Measurements from ENCODE around the gene ASIC2. TPM values are rescaled to one million over a fixed set of nuclear protein-coding genes. Genes with fewer than 3 reads are reported as not detected.

ASIC2 gene
- total RNA-seq, 1 experiment from 2014 or later, result not detected

DNA sequence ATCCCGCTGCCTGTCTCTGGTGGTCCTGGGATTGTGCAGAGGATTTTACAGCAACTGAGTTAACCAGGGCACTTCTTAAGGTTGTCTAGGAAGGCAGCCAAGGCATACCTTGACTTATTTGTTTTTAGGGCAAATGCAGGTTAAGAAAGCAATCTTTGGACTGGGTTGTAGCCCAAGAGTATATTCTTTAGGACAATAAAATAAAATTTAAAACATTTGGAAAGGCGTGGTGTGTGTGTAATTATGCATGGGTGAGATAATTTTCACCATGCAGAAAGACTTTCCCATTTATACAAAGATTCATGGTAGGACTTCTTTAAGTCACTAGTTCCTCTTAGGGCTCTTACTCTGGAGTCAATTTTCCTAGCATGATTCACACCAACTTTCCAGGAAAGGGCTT lies 208.3 kb downstream of the ASIC2 start:
- Histone ChIP-seq H3K4me1 (ENCODE audit: low read length) (no peaks in the 10 kb centered on the region), H2AFZ (ENCODE audit: low read length) (no peak overlapping the region), H3K9ac (ENCODE audit: low read length) (no peak overlapping the region), H3K27me3 (ENCODE audit: low read length) (no peaks in the 10 kb centered on the region), H4K20me1 (ENCODE audit: insufficient read depth, low read depth, low read length) (no peaks in the 10 kb centered on the region), H3K4me2 (ENCODE audit: low read depth, low read length, poor library complexity, severe bottlenecking) (no peak overlapping the region), H3K4me3 (ENCODE audit: low read length) (no peak overlapping the region), H3K9me3 (ENCODE audit: low read length) (no peaks in the 10 kb centered on the region), H3K79me2 (ENCODE audit: low read length) (no peaks in the 10 kb centered on the region), H3K36me3 (ENCODE audit: insufficient read depth, low read length) (no peaks in the 10 kb centered on the region), H3K27ac (ENCODE audit: low read length) (no peak overlapping the region), H3K9me2 (replicated peaks; ENCODE audit: insufficient read depth, low read length) (no peaks in the 10 kb centered on the region)
- DNase-seq, result no peak

DNA sequence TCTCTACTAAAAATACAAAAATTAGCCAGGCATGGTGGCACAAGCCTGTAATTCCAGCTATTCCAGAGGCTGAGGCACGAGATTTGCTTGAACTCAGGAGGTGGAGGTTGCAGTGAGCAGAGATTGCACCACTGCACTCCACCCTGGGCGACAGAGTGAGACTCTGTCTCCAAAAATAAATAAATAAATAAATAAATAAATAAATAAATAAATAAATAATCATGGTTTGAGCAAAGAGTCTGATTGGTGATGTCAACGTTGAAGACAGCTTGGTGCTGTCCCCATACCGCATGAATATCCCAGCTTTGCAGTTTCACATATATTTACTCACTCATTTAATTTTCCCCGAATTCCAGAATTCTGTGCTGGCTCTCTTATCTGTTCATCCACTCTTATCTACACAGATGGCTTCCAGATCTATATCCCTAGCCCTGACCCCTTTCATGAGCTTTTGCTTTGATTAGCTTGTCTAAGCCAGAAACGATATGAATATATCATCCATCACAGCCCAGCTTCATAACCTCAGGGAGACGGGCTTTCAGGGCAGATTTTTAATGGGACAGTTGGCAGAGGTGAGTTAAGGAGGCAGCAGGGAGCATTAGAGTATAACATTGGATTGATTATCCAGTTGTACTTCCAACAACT lies 210.4 kb downstream of the ASIC2 start:
- Histone ChIP-seq H2AFZ (ENCODE audit: low read length) (no peak overlapping the region), H3K4me3 (ENCODE audit: low read length) (no peak overlapping the region), H3K4me2 (ENCODE audit: low read depth, low read length, poor library complexity, severe bottlenecking) (no peak overlapping the region), H3K27ac (ENCODE audit: low read length) (no peak overlapping the region), H3K4me1 (ENCODE audit: low read length) (no peaks in the 10 kb centered on the region), H3K9ac (ENCODE audit: low read length) (no peak overlapping the region), H4K20me1 (ENCODE audit: insufficient read depth, low read depth, low read length) (no peaks in the 10 kb centered on the region), H3K27me3 (ENCODE audit: low read length) (no peaks in the 10 kb centered on the region), H3K79me2 (ENCODE audit: low read length) (no peaks in the 10 kb centered on the region), H3K9me2 (replicated peaks; ENCODE audit: insufficient read depth, low read length) (no peaks in the 10 kb centered on the region), H3K36me3 (ENCODE audit: insufficient read depth, low read length) (no peaks in the 10 kb centered on the region), H3K9me3 (ENCODE audit: low read length) (no peaks in the 10 kb centered on the region)
- no peak for DNase-seq

DNA sequence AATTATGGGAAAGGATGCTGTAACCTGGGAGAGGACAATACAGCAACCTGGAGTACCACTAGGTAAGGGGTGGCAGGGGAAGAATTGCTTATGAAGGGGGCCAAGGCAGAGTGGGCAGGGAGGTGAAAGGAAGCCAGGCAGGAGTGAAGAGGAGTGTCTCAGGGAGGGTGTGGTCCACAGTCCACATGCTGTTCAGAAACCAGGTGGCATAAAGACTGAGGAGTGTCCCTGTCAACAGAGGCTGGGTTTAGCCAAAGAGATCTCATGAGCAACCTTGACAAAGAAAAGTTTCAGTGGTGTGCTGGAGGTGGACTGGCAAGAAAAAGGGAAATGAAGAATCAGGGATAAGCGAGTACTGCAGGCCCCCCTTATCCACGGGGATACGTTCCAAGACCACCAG lies 213.0 kb downstream of the ASIC2 start:
- H3K4me1 ChIP-seq (ENCODE audit: low read length), result no peaks in the 10 kb centered on the region
- no peak for DNase-seq
- no peaks in the 10 kb centered on the region for H3K27me3 ChIP-seq (ENCODE audit: low read length)
- H4K20me1 ChIP-seq (ENCODE audit: insufficient read depth, low read depth, low read length), result no peaks in the 10 kb centered on the region
- no peak overlapping the region for H3K9ac ChIP-seq (ENCODE audit: low read length)
- no peak overlapping the region for H3K4me3 ChIP-seq (ENCODE audit: low read length)
- no peaks in the 10 kb centered on the region for H3K36me3 ChIP-seq (ENCODE audit: insufficient read depth, low read length)
- no peaks in the 10 kb centered on the region for H3K9me3 ChIP-seq (ENCODE audit: low read length)
- H3K79me2 ChIP-seq (ENCODE audit: low read length), result no peaks in the 10 kb centered on the region
- H3K27ac ChIP-seq (ENCODE audit: low read length), result no peak overlapping the region
- H3K9me2 ChIP-seq (replicated peaks; ENCODE audit: insufficient read depth, low read length), result no peaks in the 10 kb centered on the region
- H2AFZ ChIP-seq (ENCODE audit: low read length), result no peak overlapping the region
- H3K4me2 ChIP-seq (ENCODE audit: low read depth, low read length, poor library complexity, severe bottlenecking), result no peak overlapping the region

DNA sequence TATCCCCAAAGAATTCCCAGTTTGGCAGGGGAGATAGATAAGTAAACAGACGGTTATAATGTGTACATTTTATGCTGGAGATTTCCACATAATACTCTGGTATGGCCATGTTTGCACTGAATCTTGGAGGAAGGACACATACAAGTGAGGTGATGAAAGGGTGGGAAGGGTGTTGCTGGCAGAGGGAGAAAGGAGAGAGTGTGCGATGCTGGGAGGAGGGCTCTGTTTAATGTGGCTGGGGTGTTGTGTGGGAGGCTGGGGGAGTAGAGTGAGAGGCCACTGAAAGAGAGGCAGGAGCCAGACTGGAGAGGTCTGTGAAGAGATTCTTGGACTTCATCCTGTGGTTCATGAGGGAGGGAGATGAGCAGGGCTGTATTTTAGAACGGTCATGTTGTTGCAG lies 213.9 kb downstream of the ASIC2 start:
- H3K9me2 ChIP-seq (replicated peaks; ENCODE audit: insufficient read depth, low read length), result no peaks in the 10 kb centered on the region
- no peak for DNase-seq
- H3K4me1 ChIP-seq (ENCODE audit: low read length), result no peaks in the 10 kb centered on the region
- no peaks in the 10 kb centered on the region for H3K27me3 ChIP-seq (ENCODE audit: low read length)
- no peak overlapping the region for H2AFZ ChIP-seq (ENCODE audit: low read length)
- no peaks in the 10 kb centered on the region for H3K79me2 ChIP-seq (ENCODE audit: low read length)
- no peaks in the 10 kb centered on the region for H3K36me3 ChIP-seq (ENCODE audit: insufficient read depth, low read length)
- no peak overlapping the region for H3K27ac ChIP-seq (ENCODE audit: low read length)
- no peaks in the 10 kb centered on the region for H3K9me3 ChIP-seq (ENCODE audit: low read length)
- no peak overlapping the region for H3K4me3 ChIP-seq (ENCODE audit: low read length)
- H4K20me1 ChIP-seq (ENCODE audit: insufficient read depth, low read depth, low read length), result no peaks in the 10 kb centered on the region
- no peak overlapping the region for H3K4me2 ChIP-seq (ENCODE audit: low read depth, low read length, poor library complexity, severe bottlenecking)
- H3K9ac ChIP-seq (ENCODE audit: low read length), result no peak overlapping the region

DNA sequence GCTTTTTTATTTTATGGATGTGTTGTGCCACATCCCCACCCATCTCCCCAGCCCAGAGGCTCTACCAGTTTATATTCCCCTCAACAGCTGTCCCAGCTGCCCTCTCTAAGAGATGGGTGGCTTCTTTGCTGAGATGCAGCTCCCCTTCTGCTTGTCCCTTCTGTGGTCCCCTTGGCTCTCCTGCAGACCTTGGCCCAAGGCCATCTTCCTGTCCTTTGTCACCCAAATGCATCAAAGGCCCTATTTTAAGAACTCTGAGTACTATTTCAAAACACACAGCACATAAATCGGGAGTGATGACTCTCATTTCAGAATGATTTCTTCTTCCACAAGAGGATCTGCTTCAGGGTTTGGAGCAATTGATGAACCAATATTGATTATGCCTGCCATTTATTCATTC lies 216.1 kb downstream of the ASIC2 start:
- no peaks in the 10 kb centered on the region for H3K36me3 ChIP-seq (ENCODE audit: insufficient read depth, low read length)
- H3K4me3 ChIP-seq (ENCODE audit: low read length), result no peak overlapping the region
- no peaks in the 10 kb centered on the region for H3K79me2 ChIP-seq (ENCODE audit: low read length)
- DNase-seq, result no peak
- no peaks in the 10 kb centered on the region for H3K9me2 ChIP-seq (replicated peaks; ENCODE audit: insufficient read depth, low read length)
- no peak overlapping the region for H3K27ac ChIP-seq (ENCODE audit: low read length)
- H3K4me2 ChIP-seq (ENCODE audit: low read depth, low read length, poor library complexity, severe bottlenecking), result no peak overlapping the region
- H4K20me1 ChIP-seq (ENCODE audit: insufficient read depth, low read depth, low read length), result no peaks in the 10 kb centered on the region
- H3K4me1 ChIP-seq (ENCODE audit: low read length), result no peaks in the 10 kb centered on the region
- no peaks in the 10 kb centered on the region for H3K27me3 ChIP-seq (ENCODE audit: low read length)
- no peaks in the 10 kb centered on the region for H3K9me3 ChIP-seq (ENCODE audit: low read length)
- H2AFZ ChIP-seq (ENCODE audit: low read length), result no peak overlapping the region
- no peak overlapping the region for H3K9ac ChIP-seq (ENCODE audit: low read length)

DNA sequence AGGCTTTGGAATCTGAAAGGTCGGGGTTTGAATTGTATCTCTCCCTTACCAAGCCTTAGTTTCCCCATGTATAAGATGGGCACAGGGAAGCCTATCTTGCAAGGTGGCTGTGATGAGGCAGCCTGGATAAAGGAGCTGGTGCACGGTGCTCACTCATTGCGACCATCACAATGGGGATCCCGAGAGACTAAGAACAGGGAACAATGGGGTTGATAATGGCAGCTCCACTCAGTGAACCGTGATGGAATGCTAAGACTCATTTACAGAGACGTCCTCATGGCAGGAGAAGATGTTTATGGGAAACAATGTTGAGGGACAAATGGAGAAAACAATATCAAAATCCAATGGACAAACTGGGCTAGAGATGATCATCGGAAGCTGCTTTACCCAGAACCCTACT lies 219.7 kb downstream of the ASIC2 start:
- Histone ChIP-seq H3K4me1 (ENCODE audit: low read length) (no peaks in the 10 kb centered on the region), H3K27me3 (ENCODE audit: low read length) (no peaks in the 10 kb centered on the region), H3K9me3 (ENCODE audit: low read length) (no peaks in the 10 kb centered on the region), H2AFZ (ENCODE audit: low read length) (no peak overlapping the region), H3K4me3 (ENCODE audit: low read length) (no peak overlapping the region), H3K9ac (ENCODE audit: low read length) (no peak overlapping the region), H3K9me2 (replicated peaks; ENCODE audit: insufficient read depth, low read length) (no peaks in the 10 kb centered on the region), H3K4me2 (ENCODE audit: low read depth, low read length, poor library complexity, severe bottlenecking) (no peak overlapping the region), H3K36me3 (ENCODE audit: insufficient read depth, low read length) (no peaks in the 10 kb centered on the region), H3K79me2 (ENCODE audit: low read length) (no peaks in the 10 kb centered on the region), H4K20me1 (ENCODE audit: insufficient read depth, low read depth, low read length) (no peaks in the 10 kb centered on the region), H3K27ac (ENCODE audit: low read length) (no peak overlapping the region)
- DNase-seq, result no peak

DNA sequence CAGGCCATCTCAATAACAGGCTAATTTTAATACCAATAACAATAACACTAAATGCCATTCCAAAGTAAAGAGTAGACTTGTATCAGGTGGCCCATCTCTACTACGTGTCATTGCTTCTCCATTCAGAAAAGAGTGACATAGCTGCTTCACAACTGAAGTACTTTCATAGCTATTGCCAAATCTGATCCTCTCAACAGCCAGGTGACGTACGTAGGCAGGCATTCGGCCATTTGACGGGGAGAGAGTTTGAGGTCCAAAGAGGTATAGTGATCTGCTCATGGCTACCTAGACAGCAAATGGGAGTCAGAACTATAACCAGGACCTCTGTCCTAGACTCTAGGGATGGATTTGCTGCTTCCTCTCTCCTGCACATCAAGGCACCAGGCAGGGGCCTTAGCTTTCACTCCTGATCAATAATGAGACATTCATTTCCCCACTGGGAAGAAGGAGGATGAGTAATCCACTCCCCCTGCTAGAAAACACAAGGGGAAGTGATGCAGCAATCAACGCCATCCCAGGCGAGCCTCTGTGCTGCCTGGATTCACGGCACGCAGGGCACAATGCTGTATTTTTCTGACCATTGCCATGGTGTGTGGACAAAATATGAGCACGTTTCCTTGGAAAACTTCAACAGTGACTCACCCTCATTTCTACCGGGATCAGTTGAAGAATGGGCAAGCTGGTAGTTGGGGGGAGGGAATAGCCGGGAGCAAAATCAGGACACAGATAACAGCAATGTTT lies 220.5 kb downstream of the ASIC2 start:
- Histone ChIP-seq H3K4me2 (ENCODE audit: low read depth, low read length, poor library complexity, severe bottlenecking) (no peak overlapping the region), H4K20me1 (ENCODE audit: insufficient read depth, low read depth, low read length) (no peaks in the 10 kb centered on the region), H2AFZ (ENCODE audit: low read length) (no peak overlapping the region), H3K36me3 (ENCODE audit: insufficient read depth, low read length) (no peaks in the 10 kb centered on the region), H3K4me3 (ENCODE audit: low read length) (no peak overlapping the region), H3K9me3 (ENCODE audit: low read length) (no peaks in the 10 kb centered on the region), H3K9me2 (replicated peaks; ENCODE audit: insufficient read depth, low read length) (no peaks in the 10 kb centered on the region), H3K9ac (ENCODE audit: low read length) (no peak overlapping the region), H3K4me1 (ENCODE audit: low read length) (no peaks in the 10 kb centered on the region), H3K27me3 (ENCODE audit: low read length) (no peaks in the 10 kb centered on the region), H3K79me2 (ENCODE audit: low read length) (no peaks in the 10 kb centered on the region), H3K27ac (ENCODE audit: low read length) (no peak overlapping the region)
- DNase-seq, result no peak

DNA sequence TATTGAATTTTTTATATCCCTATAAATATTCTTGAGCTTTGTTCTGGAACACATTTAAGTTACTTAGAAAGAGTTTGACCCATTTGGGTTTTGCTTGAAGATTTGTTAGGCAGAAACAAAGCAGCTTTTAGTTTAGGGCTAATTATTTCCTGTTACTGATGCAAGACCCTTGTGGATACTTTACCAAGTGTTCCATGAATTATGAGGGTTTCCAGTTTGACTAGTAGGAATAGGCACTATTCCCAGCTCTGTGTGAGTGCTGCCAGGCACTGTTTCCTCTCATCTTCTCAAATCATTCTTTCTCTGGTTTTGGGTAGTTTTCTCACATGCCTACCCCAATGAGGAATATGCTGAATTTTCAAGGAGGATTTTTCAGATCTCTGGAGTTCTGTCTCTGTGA lies 221.4 kb downstream of the ASIC2 start:
- Histone ChIP-seq H3K36me3 (ENCODE audit: insufficient read depth, low read length) (no peaks in the 10 kb centered on the region), H3K27me3 (ENCODE audit: low read length) (no peaks in the 10 kb centered on the region), H3K4me2 (ENCODE audit: low read depth, low read length, poor library complexity, severe bottlenecking) (no peak overlapping the region), H3K9me3 (ENCODE audit: low read length) (no peaks in the 10 kb centered on the region), H3K9ac (ENCODE audit: low read length) (no peak overlapping the region), H4K20me1 (ENCODE audit: insufficient read depth, low read depth, low read length) (no peaks in the 10 kb centered on the region), H3K79me2 (ENCODE audit: low read length) (no peaks in the 10 kb centered on the region), H2AFZ (ENCODE audit: low read length) (no peak overlapping the region), H3K4me3 (ENCODE audit: low read length) (no peak overlapping the region), H3K27ac (ENCODE audit: low read length) (no peak overlapping the region), H3K4me1 (ENCODE audit: low read length) (no peaks in the 10 kb centered on the region), H3K9me2 (replicated peaks; ENCODE audit: insufficient read depth, low read length) (no peaks in the 10 kb centered on the region)
- no peak for DNase-seq

All from Karpas-422 (cell line).